B cell (primary cell): ENCODE measurements around the gene PNPLA3. TPM values are rescaled to one million over a fixed set of nuclear protein-coding genes. Genes with fewer than 3 reads are reported as not detected.

ENCODE experiments used
- ATAC-seq: fragments of 200-7000 bp; cut with Tn5 transposase; one replicate; pipeline ENCODE4 v1.10.0; 2021; ENCODE audit warnings: low read depth, mild to moderate bottlenecking, moderate number of reproducible peaks, moderate library complexity
- CTCF ChIA-PET: fragments of 350-600 bp; sonication (Branson Sonifier 250); formaldehyde crosslinking; loops from one replicate; lab custom pipeline; 2021; ENCODE audit warnings: antibody characterized with exemption, inconsistent platforms; lab: Charles Lee
- POLR2A ChIA-PET: fragments of 350-600 bp; sonication (Branson Sonifier 250); formaldehyde crosslinking; loops from one replicate; lab custom pipeline; 2021; ENCODE audit warnings: antibody characterized with exemption; lab: Charles Lee
- DNase-seq: peaks from one replicate; pipeline ENCODE4 v3.0.0; 2013
- H2AFZ ChIP-seq: 2 replicates; pipeline ENCODE4 v1.6.1; 2012; ENCODE audit warnings: mild to moderate bottlenecking, low read depth, low read length; ENCODE audit not compliant: insufficient read depth, poor library complexity, severe bottlenecking
- H3K27ac ChIP-seq, 2 donors: 1 replicate in 1 of 2; 2 replicates in 1 of 2; pipeline ENCODE4 v1.5.1; 2012 to 2013; ENCODE audit warnings: low read length in 2 of 2, mild to moderate bottlenecking in 2 of 2, moderate library complexity in 1 of 2
- H3K27me3 ChIP-seq, 4 experiments: fragments of 200-600 bp in 1 of 4; sonication (generic) in 1 of 4; replicated peaks in 1 of 4; 1 replicate in 2 of 4; 2 replicates in 2 of 4; pipeline versions ENCODE4 v1.6.1 to v1.7.0; 2013 to 2016; ENCODE audit warnings: low read length in 3 of 4, mild to moderate bottlenecking in 2 of 4, mixed read lengths in 1 of 4, moderate library complexity in 1 of 4; ENCODE audit not compliant: insufficient read depth in 4 of 4, control insufficient read depth in 3 of 4; ENCODE audit errors: control extremely low read depth in 1 of 4
- H3K36me3 ChIP-seq, 2 experiments: replicated peaks in 1 of 2; 1 replicate in 1 of 2; 2 replicates in 1 of 2; pipeline versions ENCODE4 v1.6.1 to v1.7.1; 2013; ENCODE audit warnings: low read length in 1 of 2; ENCODE audit not compliant: insufficient read depth in 2 of 2, control insufficient read depth in 1 of 2; ENCODE audit errors: control extremely low read depth in 1 of 2, extremely low read depth in 1 of 2
- H3K4me1 ChIP-seq, 2 donors: fragments of 200-600 bp in 1 of 2; sonication (generic) in 1 of 2; 1 replicate in 1 of 2; 2 replicates in 1 of 2; pipeline versions ENCODE4 v1.5.1 to v1.6.1; 2013 to 2017; ENCODE audit warnings: low read length in 2 of 2; ENCODE audit not compliant: control insufficient read depth in 2 of 2, insufficient read depth in 2 of 2
- H3K4me2 ChIP-seq: replicated peaks from 2 replicates; pipeline ENCODE3; 2012; ENCODE audit warnings: mild to moderate bottlenecking, low read depth, low read length; ENCODE audit not compliant: poor library complexity, severe bottlenecking
- H3K4me3 ChIP-seq, 5 experiments: fragments of 200-600 bp in 1 of 5; sonication (generic) in 1 of 5; 1 replicate in 3 of 5; 2 replicates in 2 of 5; pipeline versions ENCODE4 v1.5.1 to v1.7.0; 2011 to 2016; ENCODE audit warnings: low read length in 4 of 5, mild to moderate bottlenecking in 4 of 5, low read depth in 2 of 5, control low read depth in 1 of 5, moderate library complexity in 1 of 5; ENCODE audit not compliant: insufficient read depth in 1 of 5; ENCODE audit errors: control extremely low read depth in 1 of 5, extremely low read depth in 1 of 5
- H3K79me2 ChIP-seq: fragments of 200-600 bp; sonication (generic); one replicate; pipeline ENCODE4 v1.6.0; 2016; ENCODE audit warnings: low read length; ENCODE audit not compliant: control insufficient read depth, insufficient read depth
- H3K9ac ChIP-seq: fragments of 200-600 bp; sonication (generic); 2 replicates; pipeline ENCODE4 v1.6.1; 2017; ENCODE audit warnings: mild to moderate bottlenecking, low read length, moderate library complexity
- H3K9me3 ChIP-seq, 3 donors: one replicate each; pipeline versions ENCODE4 v1.6.1 to v1.7.1; 2013; ENCODE audit warnings: low read length in 2 of 3; ENCODE audit not compliant: control insufficient read depth in 2 of 3, insufficient read depth in 1 of 3; ENCODE audit errors: control extremely low read depth in 1 of 3
- H4K20me1 ChIP-seq: 2 replicates; pipeline ENCODE4 v1.6.0; 2012; ENCODE audit warnings: mild to moderate bottlenecking, low read length; ENCODE audit not compliant: insufficient read depth, control insufficient read depth, poor library complexity, severe bottlenecking
- H3K27ac Mint-ChIP-seq: one replicate; pipeline ENCODE4 v1.8.0; 2021; ENCODE audit warnings: mixed read lengths
- H3K27me3 Mint-ChIP-seq: one replicate; pipeline ENCODE4 v1.8.0; 2021; ENCODE audit warnings: mixed read lengths
- H3K4me1 Mint-ChIP-seq: one replicate; pipeline ENCODE4 v1.8.0; 2021; ENCODE audit warnings: mixed read lengths
- H3K4me3 Mint-ChIP-seq: one replicate; pipeline ENCODE4 v1.8.0; 2021; ENCODE audit warnings: mixed read lengths
- H3K9me3 Mint-ChIP-seq: one replicate; pipeline ENCODE4 v1.8.0; 2022; ENCODE audit warnings: mixed read lengths; ENCODE audit not compliant: insufficient read depth
- EZH2 ChIP-seq: IDR thresholded peaks from 2 replicates; pipeline ENCODE4 v1.6.1; 2012; ENCODE audit warnings: borderline replicate concordance, low read depth, mild to moderate bottlenecking, moderate library complexity, low read length; ENCODE audit not compliant: insufficient read depth, poor library complexity, severe bottlenecking
- WGBS: methylation state at CpG from one replicate; pipeline ENCODE4 v1.1.5; 2013; ENCODE audit warnings: missing lambda C conversion rate; ENCODE audit not compliant: insufficient coverage; 5-methylcytosine and 5-hydroxymethylcytosine counted together
- intact Hi-C: fragments of 100-400 bp; cut with micrococcal nuclease; formaldehyde crosslinking; loops from one replicate; pipeline ENCODE4 v1.10.0; 2022
- polyA plus RNA-seq: library from polyadenylated mRNA; depleted of rRNA; stranded (reverse); fragments of >200 nt; gene quantifications from 2 replicates; pipeline ENCODE4 v1.2.3, GENCODE V29; 2012
- total RNA-seq, 2 donors: library from RNA; stranded (reverse); fragments of 120-200 nt in 1 of 2; gene quantifications; 1 replicate in 1 of 2; 2 replicates in 1 of 2; pipeline versions ENCODE4 v1.2.3 to v1.2.4, GENCODE V29; 2013 to 2022
- TF ChIP-seq, protein P1 (sequence below): fragments of 200-600 bp; IDR thresholded peaks from one replicate; pipeline ENCODE4 v1.8.0; 2022; ENCODE audit warnings: antibody characterized with exemption, mild to moderate bottlenecking

Gene PNPLA3
- total and polyA plus RNA-seq, 2 donors (not counting 1 experiment from before 2014, with no cell fraction given), result 0.15 TPM; not detected in 1

DNA sequence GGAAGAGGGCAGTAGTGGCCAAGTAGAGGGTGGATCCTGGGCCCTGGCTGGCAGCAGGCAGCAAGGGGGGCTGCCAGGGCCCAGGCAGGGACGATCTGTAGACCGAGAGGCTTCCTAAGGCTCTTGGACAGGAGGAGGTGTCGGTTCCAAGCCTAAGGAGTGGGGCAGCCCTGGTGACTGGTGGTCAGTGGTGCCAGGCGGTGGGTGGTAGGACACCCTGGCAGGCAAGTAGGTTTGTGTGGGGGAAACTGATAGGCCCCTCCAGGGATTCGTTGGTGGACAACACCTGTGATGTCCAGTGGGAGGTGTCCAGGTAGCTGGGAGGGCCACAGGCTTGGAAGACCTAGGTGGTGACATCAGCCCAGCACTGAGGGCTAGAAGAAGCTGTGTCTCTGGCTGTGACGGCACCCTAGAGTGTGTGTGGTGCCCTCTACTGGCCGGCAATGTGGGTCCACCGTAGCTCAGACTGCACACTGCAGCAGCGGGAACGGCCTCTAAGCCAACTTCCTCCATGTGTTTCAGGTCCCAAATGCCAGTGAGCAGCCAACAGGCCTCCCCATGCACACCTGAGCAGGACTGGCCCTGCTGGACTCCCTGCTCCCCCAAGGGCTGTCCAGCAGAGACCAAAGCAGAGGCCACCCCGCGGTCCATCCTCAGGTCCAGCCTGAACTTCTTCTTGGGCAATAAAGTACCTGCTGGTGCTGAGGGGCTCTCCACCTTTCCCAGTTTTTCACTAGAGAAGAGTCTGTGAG, 22.2 kb downstream of the PNPLA3 start:
- no peak overlapping the region for H3K4me3 ChIP-seq
- H3K9me3 ChIP-seq, result peaks cover 0 to 3% (median 0%) of the 10 kb centered on the region in 3 donors
- H3K36me3 ChIP-seq, result no peaks in the 10 kb centered on the region
- no peak for TF ChIP-seq EZH2
- TF ChIP-seq, protein P1, sequence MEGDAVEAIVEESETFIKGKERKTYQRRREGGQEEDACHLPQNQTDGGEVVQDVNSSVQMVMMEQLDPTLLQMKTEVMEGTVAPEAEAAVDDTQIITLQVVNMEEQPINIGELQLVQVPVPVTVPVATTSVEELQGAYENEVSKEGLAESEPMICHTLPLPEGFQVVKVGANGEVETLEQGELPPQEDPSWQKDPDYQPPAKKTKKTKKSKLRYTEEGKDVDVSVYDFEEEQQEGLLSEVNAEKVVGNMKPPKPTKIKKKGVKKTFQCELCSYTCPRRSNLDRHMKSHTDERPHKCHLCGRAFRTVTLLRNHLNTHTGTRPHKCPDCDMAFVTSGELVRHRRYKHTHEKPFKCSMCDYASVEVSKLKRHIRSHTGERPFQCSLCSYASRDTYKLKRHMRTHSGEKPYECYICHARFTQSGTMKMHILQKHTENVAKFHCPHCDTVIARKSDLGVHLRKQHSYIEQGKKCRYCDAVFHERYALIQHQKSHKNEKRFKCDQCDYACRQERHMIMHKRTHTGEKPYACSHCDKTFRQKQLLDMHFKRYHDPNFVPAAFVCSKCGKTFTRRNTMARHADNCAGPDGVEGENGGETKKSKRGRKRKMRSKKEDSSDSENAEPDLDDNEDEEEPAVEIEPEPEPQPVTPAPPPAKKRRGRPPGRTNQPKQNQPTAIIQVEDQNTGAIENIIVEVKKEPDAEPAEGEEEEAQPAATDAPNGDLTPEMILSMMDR, result peak; percentile 75
- no peaks in the 10 kb centered on the region for H4K20me1 ChIP-seq
- H3K27me3 ChIP-seq, result peaks cover 0 to 3% (median 0%) of the 10 kb centered on the region in 4 experiments
- H3K4me2 ChIP-seq, result no peak overlapping the region
- no peak overlapping the region for H3K9ac ChIP-seq
- no peaks in the 10 kb centered on the region for H3K79me2 ChIP-seq
- DNase-seq (peak; percentile 70), ATAC-seq (peak; percentile 88)
- no peaks in the 10 kb centered on the region for H3K4me1 Mint-ChIP-seq
- no peak overlapping the region for H3K27ac ChIP-seq
- H2AFZ ChIP-seq, result no peak overlapping the region
- ChIA-PET CTCF (interaction anchor here (0.6 to 1.6 kb wide), 10 partner anchors 9 to 1673 kb away, joined by 3 to 18 read pairs (median 4); partner anchors contain the start of genes PNPLA3 and SAMM50), POLR2A (interaction anchor here (0.6 kb wide), 1 partner anchor 22 kb away, joined by 4 read pairs; the partner anchor contains the start of gene PNPLA3)
- H3K4me1 ChIP-seq, result peaks cover 0 to 4% of the 10 kb centered on the region in 2 donors
- H3K4me3 Mint-ChIP-seq, result no peak overlapping the region
- 49% methylated on average over 12 of the region's 12 CpGs for WGBS
- peaks cover 10% of the 10 kb centered on the region for H3K27me3 Mint-ChIP-seq
- H3K27ac Mint-ChIP-seq, result no peak overlapping the region
- intact Hi-C loops, result loop anchor here (1.0 kb wide), 1 partner anchor 63 kb away; no protein-coding TSS in a partner anchor
- H3K9me3 Mint-ChIP-seq, result peaks cover 4% of the 10 kb centered on the region

DNA sequence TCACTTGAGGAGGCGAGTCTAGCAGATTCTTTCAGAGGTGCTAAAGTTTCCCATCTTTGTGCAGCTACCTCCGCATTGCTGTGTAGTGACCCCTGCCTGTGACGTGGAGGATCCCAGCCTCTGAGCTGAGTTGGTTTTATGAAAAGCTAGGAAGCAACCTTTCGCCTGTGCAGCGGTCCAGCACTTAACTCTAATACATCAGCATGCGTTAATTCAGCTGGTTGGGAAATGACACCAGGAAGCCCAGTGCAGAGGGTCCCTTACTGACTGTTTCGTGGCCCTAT, 22.7 kb downstream of the PNPLA3 start:
- ChIA-PET CTCF (interaction anchor here (1.0 to 1.6 kb wide), 8 partner anchors 8 to 139 kb away, joined by 3 to 18 read pairs (median 5); partner anchors contain the start of genes PNPLA3 and SAMM50), POLR2A (interaction anchor here (0.6 kb wide), 1 partner anchor 23 kb away, joined by 4 read pairs; the partner anchor contains the start of gene PNPLA3)
- Histone ChIP-seq H3K4me1 (peaks cover 0 to 4% of the 10 kb centered on the region in 2 donors), H3K79me2 (no peaks in the 10 kb centered on the region), H3K36me3 (no peaks in the 10 kb centered on the region), H3K9ac (no peak overlapping the region), H3K9me3 (peaks cover 0 to 3% (median 0%) of the 10 kb centered on the region in 3 donors), H3K27ac (no peak overlapping the region), H4K20me1 (no peaks in the 10 kb centered on the region), H3K27me3 (peaks cover 0 to 3% (median 0%) of the 10 kb centered on the region in 4 experiments), H3K4me2 (no peak overlapping the region), H2AFZ (no peak overlapping the region), H3K4me3 (no peak overlapping the region)
- Mint-ChIP-seq H3K4me3 (no peak overlapping the region), H3K9me3 (peaks cover 4% of the 10 kb centered on the region), H3K27me3 (peaks cover 11% of the 10 kb centered on the region), H3K27ac (no peak overlapping the region), H3K4me1 (no peaks in the 10 kb centered on the region)
- DNase-seq (no peak), ATAC-seq (no peak)
- TF ChIP-seq EZH2, result no peak
- TF ChIP-seq, protein P1, result no peak
- WGBS, result 87% methylated on average over 7 of the region's 7 CpGs
- intact Hi-C loops, result loop anchor here (1.0 kb wide), 1 partner anchor 63 kb away; no protein-coding TSS in a partner anchor
